ENCODE measurements around the gene FPR3. TPM values are rescaled to one million over a fixed set of nuclear protein-coding genes. Genes with fewer than 3 reads are reported as not detected.

The FPR3 gene
- total RNA-seq, 1 donor from 2014 or later, result not detected

DNA sequence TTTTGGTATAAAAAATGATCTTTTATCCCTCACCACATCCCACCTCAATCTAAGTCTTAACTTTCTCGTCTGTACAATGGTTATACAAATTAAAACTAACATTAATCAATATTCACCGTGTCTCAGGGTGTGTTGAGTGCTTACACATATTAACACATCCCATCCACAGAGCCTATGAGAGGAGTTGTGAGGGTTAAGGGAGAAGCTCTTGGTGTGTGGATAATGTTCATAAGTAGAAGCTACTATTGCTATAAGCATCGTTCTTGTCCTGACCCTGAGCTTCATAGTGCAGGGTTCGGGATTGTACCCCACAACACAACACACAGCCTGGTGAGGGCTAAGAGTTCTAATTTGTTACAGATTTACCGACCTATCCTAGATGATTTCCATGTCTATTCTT, 2.5 kb downstream of the FPR3 start:
- Histone ChIP-seq H3K4me3 (no peak overlapping the region), H3K36me3 (no peaks in the 10 kb centered on the region), H3K9ac (no peak overlapping the region), H3K27me3 (no peaks in the 10 kb centered on the region), H4K20me1 (ENCODE audit: low read depth) (no peaks in the 10 kb centered on the region), H3K9me3 (ENCODE audit: low read depth) (peaks cover 4% of the 10 kb centered on the region), H3K27ac (no peak overlapping the region), H3K4me2 (no peak overlapping the region), H3F3A (ENCODE audit: low read depth) (no peaks in the 10 kb centered on the region), H3K79me2 (ENCODE audit: low read depth) (no peaks in the 10 kb centered on the region), H2AFZ (replicated peaks) (no peak overlapping the region), H3K4me1 (no peaks in the 10 kb centered on the region)
- no peak overlapping the region for H3K27ac Mint-ChIP-seq
- H3K4me3 Mint-ChIP-seq, result no peak overlapping the region
- peaks cover 23% of the 10 kb centered on the region for H3K9me3 Mint-ChIP-seq
- no peaks in the 10 kb centered on the region for H3K4me1 Mint-ChIP-seq
- H3K27me3 Mint-ChIP-seq (ENCODE audit: insufficient read depth, low read depth), result peaks cover 7% of the 10 kb centered on the region
- H3K36me3 Mint-ChIP-seq, result no peaks in the 10 kb centered on the region
- DNase-seq (ENCODE audit: low spot score), result no peak
- TF ChIP-seq EZH2 (IDR thresholded peaks at IDR 0.05) (no peak), EZH2phosphoT487 (IDR thresholded peaks at IDR 0.05) (no peak)
- TF ChIP-seq, protein P1, sequence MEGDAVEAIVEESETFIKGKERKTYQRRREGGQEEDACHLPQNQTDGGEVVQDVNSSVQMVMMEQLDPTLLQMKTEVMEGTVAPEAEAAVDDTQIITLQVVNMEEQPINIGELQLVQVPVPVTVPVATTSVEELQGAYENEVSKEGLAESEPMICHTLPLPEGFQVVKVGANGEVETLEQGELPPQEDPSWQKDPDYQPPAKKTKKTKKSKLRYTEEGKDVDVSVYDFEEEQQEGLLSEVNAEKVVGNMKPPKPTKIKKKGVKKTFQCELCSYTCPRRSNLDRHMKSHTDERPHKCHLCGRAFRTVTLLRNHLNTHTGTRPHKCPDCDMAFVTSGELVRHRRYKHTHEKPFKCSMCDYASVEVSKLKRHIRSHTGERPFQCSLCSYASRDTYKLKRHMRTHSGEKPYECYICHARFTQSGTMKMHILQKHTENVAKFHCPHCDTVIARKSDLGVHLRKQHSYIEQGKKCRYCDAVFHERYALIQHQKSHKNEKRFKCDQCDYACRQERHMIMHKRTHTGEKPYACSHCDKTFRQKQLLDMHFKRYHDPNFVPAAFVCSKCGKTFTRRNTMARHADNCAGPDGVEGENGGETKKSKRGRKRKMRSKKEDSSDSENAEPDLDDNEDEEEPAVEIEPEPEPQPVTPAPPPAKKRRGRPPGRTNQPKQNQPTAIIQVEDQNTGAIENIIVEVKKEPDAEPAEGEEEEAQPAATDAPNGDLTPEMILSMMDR (IDR thresholded peaks at IDR 0.05), result no peak

- DNase-seq (ENCODE audit: low spot score), result no peak
- Histone ChIP-seq H3K9me3 (ENCODE audit: low read depth) (peaks cover 7% of the 10 kb centered on the region), H3K4me1 (no peaks in the 10 kb centered on the region), H3K9ac (no peak overlapping the region), H3K79me2 (ENCODE audit: low read depth) (no peaks in the 10 kb centered on the region), H3K27me3 (no peaks in the 10 kb centered on the region), H4K20me1 (ENCODE audit: low read depth) (no peaks in the 10 kb centered on the region), H3K36me3 (no peaks in the 10 kb centered on the region), H3K27ac (no peak overlapping the region), H3K4me2 (no peak overlapping the region), H2AFZ (replicated peaks) (no peak overlapping the region), H3K4me3 (no peak overlapping the region), H3F3A (ENCODE audit: low read depth) (no peaks in the 10 kb centered on the region)
- H3K27ac Mint-ChIP-seq, result no peak overlapping the region
- H3K27me3 Mint-ChIP-seq (ENCODE audit: insufficient read depth, low read depth), result peaks cover 7% of the 10 kb centered on the region
- H3K4me1 Mint-ChIP-seq, result no peaks in the 10 kb centered on the region
- H3K9me3 Mint-ChIP-seq, result peaks cover 20% of the 10 kb centered on the region
- no peaks in the 10 kb centered on the region for H3K36me3 Mint-ChIP-seq
- H3K4me3 Mint-ChIP-seq, result no peak overlapping the region
- no peak for TF ChIP-seq EZH2phosphoT487 (IDR thresholded peaks at IDR 0.05)
Observed at GRCh38 chr19:51798062-51798461, 3.1 kb downstream of the FPR3 start.

DNA sequence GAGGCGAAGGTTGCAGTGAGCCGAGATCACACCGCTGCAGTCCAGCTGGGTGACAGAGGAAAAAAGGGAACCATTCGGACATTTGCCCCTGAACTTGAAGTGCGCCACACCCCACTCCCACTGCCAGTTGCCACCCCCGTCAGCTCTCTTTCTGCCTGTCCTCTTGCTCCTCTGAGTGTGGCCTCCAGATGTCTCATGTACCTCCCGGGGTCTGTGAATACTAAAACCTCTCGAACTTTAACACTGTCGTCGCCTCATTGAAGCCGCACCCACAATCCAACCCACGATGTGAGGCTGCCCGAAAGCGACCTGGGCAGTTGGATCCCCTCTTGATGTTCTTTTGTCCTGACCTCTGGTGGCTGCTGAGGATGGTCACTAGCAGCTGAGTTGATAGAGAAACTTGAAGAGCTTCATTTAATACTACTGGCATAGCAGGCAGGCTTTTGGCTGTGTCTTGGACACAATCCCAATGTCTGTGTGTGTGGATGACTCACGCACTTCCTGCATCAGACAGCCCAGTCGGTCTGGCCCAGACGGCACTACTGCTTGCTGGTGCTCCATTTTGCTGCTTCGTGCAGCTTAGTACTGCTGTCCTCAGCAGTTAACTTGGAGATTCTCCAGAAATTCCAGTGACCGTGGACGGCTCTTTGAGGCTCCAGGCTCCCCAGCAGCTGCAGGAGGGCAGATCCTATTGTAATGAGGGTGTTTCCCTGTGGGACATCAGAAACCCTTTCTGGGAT, 4.2 kb downstream of the FPR3 start:
- DNase-seq (ENCODE audit: low spot score), result no peak
- Mint-ChIP-seq H3K27me3 (ENCODE audit: insufficient read depth, low read depth) (peaks cover 7% of the 10 kb centered on the region), H3K27ac (no peak overlapping the region), H3K36me3 (no peaks in the 10 kb centered on the region), H3K4me3 (no peak overlapping the region), H3K4me1 (no peaks in the 10 kb centered on the region), H3K9me3 (peaks cover 17% of the 10 kb centered on the region)
- TF ChIP-seq EZH2phosphoT487 (IDR thresholded peaks at IDR 0.05) (no peak), EZH2 (IDR thresholded peaks at IDR 0.05) (no peak)
- TF ChIP-seq, protein P1 (IDR thresholded peaks at IDR 0.05), result no peak
- Histone ChIP-seq H3K36me3 (no peaks in the 10 kb centered on the region), H3K4me1 (no peaks in the 10 kb centered on the region), H3K4me2 (no peak overlapping the region), H2AFZ (replicated peaks) (no peak overlapping the region), H3K4me3 (no peak overlapping the region), H3K79me2 (ENCODE audit: low read depth) (no peaks in the 10 kb centered on the region), H3F3A (ENCODE audit: low read depth) (no peaks in the 10 kb centered on the region), H3K27me3 (no peaks in the 10 kb centered on the region), H3K27ac (no peak overlapping the region), H3K9ac (no peak overlapping the region), H4K20me1 (ENCODE audit: low read depth) (no peaks in the 10 kb centered on the region), H3K9me3 (ENCODE audit: low read depth) (peaks cover 7% of the 10 kb centered on the region)

- H3K9me3 Mint-ChIP-seq, result peaks cover 21% of the 10 kb centered on the region
- no peaks in the 10 kb centered on the region for H3K4me1 Mint-ChIP-seq
- H3K4me3 Mint-ChIP-seq, result no peak overlapping the region
- no peaks in the 10 kb centered on the region for H3K36me3 Mint-ChIP-seq
- peaks cover 7% of the 10 kb centered on the region for H3K27me3 Mint-ChIP-seq (ENCODE audit: insufficient read depth, low read depth)
- H3K9ac ChIP-seq, result no peak overlapping the region
- no peaks in the 10 kb centered on the region for H3F3A ChIP-seq (ENCODE audit: low read depth)
- no peak overlapping the region for H3K27ac Mint-ChIP-seq
- TF ChIP-seq, protein P1 (IDR thresholded peaks at IDR 0.05), result no peak
- TF ChIP-seq EZH2phosphoT487 (IDR thresholded peaks at IDR 0.05) (no peak), EZH2 (IDR thresholded peaks at IDR 0.05) (no peak)
- H3K27me3 ChIP-seq, result no peaks in the 10 kb centered on the region
- no peak overlapping the region for H3K27ac ChIP-seq
- no peaks in the 10 kb centered on the region for H3K36me3 ChIP-seq
- H4K20me1 ChIP-seq (ENCODE audit: low read depth), result no peaks in the 10 kb centered on the region
- H2AFZ ChIP-seq (replicated peaks), result no peak overlapping the region
- no peak overlapping the region for H3K4me3 ChIP-seq
- H3K9me3 ChIP-seq (ENCODE audit: low read depth), result peaks cover 7% of the 10 kb centered on the region
- no peak for DNase-seq (ENCODE audit: low spot score)
- no peak overlapping the region for H3K4me2 ChIP-seq
- no peaks in the 10 kb centered on the region for H3K4me1 ChIP-seq
- H3K79me2 ChIP-seq (ENCODE audit: low read depth), result no peaks in the 10 kb centered on the region
Observed at GRCh38 chr19:51799774-51800472, 5.0 kb downstream of the FPR3 start.
